Stimulated activated CD4-positive, alpha-beta T cell treated with anti-CD3 and anti-CD28 coated beads, Interleukin-15, amount 100 ng/mL, for 48 hours (primary cell): ENCODE data around the gene NID1.
A peak's percentile ranks its signal among the peaks of the same experiment; 100 is the strongest.
"Not testable (repeated sequence)": the region's sequence is repeated elsewhere in the genome, so short reads cannot be mapped to it uniquely, and the experiment has no call there.

Source experiments
- DNase-seq, 2 donors: peaks; one replicate each; pipeline ENCODE4 v3.0.0-alpha.2; 2020; ENCODE audit warnings: low read depth in 2 of 2

NID1 gene

GRCh38 chr1:236092899-236093298, 28.0 kb upstream of the NID1 start:
- DNase-seq = no peak

DNA sequence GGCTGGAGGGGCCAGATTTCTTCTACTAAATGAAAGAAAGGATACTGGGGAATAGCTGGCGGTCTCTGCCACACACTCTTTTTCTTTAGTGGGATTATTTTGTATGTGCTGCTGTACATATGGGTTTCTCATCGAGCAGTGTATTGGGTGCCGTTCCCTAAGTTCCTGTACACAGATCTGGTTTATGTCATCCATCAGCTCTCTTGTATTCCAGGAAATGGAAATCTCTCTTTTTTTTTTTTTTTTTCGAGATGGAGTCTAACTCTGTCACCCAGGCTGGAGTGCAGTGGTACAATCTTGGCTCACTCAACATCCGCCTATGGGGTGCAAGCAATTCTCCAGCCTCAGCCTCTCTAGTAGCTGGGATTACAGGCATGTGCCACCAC, 27.0 kb upstream of the NID1 start:
- DNase-seq = no peak

- no peak for DNase-seq
These were observed 25.9 kb upstream of the NID1 start for GRCh38 chr1:236090741-236091147.

- DNase-seq = no peak
These were observed 24.3 kb upstream of the NID1 start for GRCh38 chr1:236089046-236089773.

GRCh38 chr1:236086537-236086936, 21.6 kb upstream of the NID1 start:
- DNase-seq = no peak

- DNase-seq = no peak
These were observed 20.8 kb upstream of the NID1 start for GRCh38 chr1:236085545-236086159.

GRCh38 chr1:236084386-236084730, 19.5 kb upstream of the NID1 start:
- DNase-seq = no peak

DNA sequence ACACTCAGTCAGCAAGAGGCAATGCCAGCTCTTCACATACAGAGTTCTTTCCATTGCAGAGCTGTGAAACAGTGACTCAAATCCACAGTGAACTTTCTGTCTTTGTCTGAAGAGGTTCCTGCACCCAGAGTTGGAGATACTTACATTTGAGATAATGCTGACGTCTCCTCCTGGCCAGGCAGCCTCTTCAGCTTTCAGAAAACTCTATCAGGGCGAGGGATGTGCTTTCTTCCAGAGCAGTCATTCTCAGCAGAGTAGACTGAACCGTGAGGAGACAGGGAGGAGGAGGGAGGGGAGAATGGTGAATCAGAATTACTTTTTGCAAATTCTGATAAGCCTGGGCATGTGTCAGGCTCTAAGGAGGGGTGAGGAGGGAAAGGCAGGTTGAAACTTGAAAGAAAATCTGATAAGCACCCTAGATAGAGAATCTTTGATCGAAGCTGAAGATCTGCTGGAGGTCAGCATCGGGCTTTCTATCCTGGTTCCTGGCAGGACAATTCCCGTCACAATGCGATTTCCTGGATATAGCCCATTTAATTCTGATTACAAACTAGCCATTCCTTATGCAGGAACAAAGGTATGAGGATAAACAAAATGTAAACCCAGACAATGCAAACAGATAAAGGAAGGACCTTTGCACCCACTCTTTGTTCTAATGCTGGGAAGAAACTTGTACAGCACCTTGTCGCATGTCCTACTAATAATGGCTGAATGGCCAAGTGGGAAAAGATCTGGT, 18.9 kb upstream of the NID1 start:
- no peak for DNase-seq

DNA sequence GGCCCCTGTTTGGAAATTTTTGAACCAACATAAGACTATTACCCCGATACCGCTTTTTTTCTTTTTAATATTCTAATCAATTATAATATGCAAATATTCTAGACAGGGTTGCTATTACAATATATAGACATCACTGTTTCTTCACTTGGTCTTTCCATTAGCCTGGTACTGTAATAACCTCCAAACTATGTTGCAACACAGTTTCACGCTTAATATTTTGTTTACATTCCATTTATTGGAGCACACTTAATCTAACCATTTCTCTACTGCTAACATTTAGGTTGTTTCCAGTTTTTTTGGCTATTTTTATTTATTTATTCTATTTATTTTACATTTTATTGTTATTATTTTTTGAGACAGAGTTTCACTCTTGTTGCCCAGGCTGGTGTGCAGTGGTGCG, 17.6 kb upstream of the NID1 start:
- DNase-seq = no peak

GRCh38 chr1:236081546-236082227, 16.8 kb upstream of the NID1 start:
- DNase-seq = no peak

- no peak for DNase-seq
These were observed 14.8 kb upstream of the NID1 start for GRCh38 chr1:236079703-236080102.

DNA sequence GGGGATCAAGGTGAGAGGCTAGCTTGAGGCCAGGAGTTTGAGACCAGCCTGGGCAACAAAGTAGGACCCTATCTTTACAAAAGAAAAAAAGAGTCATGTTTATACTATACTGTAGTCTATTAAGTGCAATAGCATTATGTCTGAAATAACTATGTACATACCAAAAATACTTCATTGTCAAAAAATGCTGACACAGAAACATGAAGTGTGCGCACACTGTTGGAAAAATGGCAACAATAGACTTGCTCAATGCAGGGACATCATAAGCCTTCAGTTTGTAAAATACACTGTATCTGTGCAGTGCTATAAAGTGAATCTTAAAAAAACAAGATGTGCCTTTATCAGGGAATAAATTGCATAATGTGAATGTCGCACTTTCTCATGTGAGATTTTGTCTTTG, 14.1 kb upstream of the NID1 start:
- DNase-seq = no peak

DNA sequence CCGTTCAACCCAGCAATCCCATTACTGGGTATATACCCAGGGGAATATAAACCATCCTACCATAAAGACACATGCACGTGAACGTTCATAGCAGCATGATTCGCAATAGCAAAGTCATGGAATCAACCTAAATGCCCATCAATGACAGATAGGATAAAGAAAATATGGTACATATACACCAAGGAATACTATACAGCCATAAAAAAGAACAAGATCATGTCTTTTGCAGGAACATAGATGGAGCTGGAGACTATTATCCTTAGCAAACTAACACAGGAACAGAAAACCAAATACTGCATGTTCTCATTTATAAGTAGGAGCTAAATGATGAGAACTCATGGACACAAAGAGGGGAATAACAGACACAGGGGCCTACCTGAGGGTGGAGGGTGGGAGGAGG, 13.2 kb upstream of the NID1 start:
- DNase-seq = not testable (repeated sequence)

DNA sequence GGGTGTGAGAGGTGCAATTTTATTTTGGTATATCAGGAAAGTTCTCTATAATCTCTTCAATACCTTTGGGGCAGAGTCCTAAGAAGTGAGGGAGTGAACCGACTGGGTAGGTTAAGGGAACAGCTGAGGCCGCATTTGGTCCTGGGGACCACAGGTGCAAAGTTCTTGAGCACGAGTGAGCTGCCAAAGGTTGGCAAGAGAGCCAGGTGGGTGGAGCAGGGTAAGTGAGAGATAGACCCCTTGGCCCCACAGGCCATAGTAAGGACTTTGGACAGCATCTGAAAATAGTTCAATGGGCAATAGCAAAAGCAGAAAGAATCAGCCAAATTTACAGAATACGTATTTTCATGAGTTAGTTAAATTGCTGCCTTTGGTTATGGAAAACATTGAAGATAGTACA, 11.0 kb upstream of the NID1 start:
- no peak for DNase-seq

GRCh38 chr1:236073307-236073897, 8.5 kb upstream of the NID1 start:
- DNase-seq = no peak

GRCh38 chr1:236072001-236072400, 7.1 kb upstream of the NID1 start:
- DNase-seq = no peak

DNA sequence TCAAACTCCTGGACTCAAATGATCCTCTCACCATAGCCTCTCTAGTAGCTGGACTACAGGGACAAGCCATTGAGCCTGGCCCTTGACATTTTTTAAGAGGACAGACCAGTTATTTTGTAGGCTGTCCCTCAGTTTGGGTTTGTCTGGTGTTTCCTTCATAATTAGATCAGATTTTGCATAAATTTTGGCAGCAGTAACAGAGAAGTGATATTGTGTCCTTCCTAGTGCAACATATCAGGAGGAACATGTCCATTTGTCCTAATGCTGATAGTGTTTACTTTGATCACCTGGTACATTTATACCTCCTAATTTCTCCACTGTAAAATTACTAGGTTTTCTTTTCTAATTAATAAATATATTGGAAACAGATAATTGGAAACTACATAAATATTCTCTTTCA, 5.9 kb upstream of the NID1 start:
- no peak for DNase-seq

GRCh38 chr1:236069796-236070195, 4.9 kb upstream of the NID1 start:
- DNase-seq = no peak

- DNase-seq = no peak
These were observed 3.1 kb upstream of the NID1 start for GRCh38 chr1:236067854-236068454.

DNA sequence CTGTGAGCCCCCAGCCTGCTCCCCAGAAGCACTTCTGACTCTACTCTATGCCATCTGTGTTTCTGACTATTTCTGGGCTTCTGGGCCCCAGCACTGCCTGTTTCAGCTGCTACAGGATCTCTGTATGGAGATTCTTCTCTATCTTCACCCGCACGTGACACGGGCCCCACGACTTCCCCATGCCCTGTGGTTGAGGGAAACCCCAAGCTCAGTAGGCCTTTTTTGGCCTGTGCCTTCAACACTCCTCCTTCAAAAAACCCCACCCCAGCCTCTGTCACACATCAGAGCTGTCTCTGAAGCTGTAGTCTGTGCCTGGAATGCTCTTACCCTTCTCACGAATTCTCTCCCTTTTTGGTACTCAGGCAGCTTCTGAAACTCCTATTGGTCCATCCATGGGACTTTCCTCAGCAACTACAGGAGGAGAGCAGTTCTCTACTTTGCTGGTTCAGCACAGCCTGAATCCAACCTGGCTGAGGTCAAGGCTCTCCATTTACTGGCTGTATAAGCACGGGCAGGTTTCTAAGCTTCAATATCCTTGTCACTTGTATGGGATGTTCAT, 2.0 kb upstream of the NID1 start:
- DNase-seq = peak; percentile 34 to 54

DNA sequence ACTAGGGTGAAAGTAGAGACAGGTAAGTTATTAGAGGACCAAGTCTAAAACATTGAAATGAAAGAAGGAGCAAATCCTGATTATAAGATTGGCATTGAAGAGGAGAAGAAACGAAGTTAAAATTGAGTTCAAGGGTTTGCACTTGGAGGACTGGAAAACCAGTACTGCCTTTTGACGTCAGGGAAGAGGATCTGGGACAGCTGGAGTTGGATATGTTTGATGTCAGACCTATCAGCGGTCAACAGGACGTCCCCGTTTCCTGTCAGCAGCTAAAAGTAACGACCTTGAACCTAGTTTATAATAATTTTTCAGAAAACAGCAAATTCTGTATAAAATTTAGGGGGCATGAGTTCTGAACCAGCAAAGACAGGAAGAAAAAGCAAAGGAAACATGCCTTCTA, 1.2 kb upstream of the NID1 start:
- no peak for DNase-seq
